NB4 (cell line): Measurements from ENCODE around the gene SMC1B.

Source experiments
- CTCF ChIP-seq: IDR thresholded peaks from one replicate; pipeline ENCODE4 v1.5.1; 2012; ENCODE audit warnings: low read depth, low read length
- MYC ChIP-seq: IDR thresholded peaks from 2 replicates; pipeline ENCODE4 v1.6.1; 2011; ENCODE audit warnings: low read depth, low read length

DNA sequence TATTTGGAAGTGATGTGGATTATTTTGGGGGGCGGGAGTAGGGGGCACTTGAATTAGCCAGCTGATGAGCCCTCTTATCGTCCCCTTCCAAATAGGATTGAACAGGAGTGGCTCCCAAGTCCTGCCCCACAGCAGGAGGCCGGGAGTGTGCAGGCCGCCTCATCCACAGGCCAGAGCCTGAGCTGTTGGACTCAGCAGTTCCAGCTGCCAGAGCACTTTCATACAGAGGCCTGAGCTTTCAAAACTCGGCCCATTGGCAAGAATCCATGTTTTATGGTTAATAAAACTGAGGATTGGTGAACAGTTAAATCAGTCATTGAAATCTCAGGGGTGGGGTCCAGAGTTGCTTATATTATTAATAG is 94.1 kb downstream of the SMC1B start:
- TF ChIP-seq CTCF (no peak), MYC (no peak)
